GM21447 (cell line): Measurements from ENCODE around the gene TBC1D16.

Source experiments
- ATAC-seq: cut with Tn5 transposase; IDR thresholded peaks from one replicate; pipeline ENCODE4 v1.9.1; 2021; ENCODE audit not compliant: unreplicated experiment

TBC1D16 gene

DNA sequence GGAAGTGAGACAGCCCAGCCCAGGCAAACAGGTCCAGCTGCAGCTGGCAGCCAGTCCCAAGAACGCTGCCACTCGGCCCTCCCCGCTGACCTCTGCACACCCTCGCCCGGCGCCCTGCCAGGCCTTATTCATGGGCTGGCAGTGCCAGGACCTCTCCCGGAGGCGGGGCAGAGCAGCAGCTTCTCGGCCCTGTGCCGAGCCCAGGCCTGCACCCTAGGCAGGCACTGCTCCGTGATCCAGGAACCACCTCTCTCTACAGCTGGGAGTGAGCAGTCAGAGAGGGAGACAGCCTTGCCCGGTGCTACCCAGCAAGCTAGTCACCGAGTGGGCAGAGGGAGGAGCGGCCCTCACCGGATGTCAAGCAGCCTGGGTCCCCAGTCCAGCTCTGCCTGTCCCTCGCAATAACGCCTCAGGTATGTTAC, 116.5 kb downstream of the TBC1D16 start:
- ATAC-seq, result no peak

- ATAC-seq, result no peak
Observed at GRCh38 chr17:79918581-79919163, 117.0 kb downstream of the TBC1D16 start.

GRCh38 chr17:79917902-79918484, 117.7 kb downstream of the TBC1D16 start:
- ATAC-seq, result no peak

DNA sequence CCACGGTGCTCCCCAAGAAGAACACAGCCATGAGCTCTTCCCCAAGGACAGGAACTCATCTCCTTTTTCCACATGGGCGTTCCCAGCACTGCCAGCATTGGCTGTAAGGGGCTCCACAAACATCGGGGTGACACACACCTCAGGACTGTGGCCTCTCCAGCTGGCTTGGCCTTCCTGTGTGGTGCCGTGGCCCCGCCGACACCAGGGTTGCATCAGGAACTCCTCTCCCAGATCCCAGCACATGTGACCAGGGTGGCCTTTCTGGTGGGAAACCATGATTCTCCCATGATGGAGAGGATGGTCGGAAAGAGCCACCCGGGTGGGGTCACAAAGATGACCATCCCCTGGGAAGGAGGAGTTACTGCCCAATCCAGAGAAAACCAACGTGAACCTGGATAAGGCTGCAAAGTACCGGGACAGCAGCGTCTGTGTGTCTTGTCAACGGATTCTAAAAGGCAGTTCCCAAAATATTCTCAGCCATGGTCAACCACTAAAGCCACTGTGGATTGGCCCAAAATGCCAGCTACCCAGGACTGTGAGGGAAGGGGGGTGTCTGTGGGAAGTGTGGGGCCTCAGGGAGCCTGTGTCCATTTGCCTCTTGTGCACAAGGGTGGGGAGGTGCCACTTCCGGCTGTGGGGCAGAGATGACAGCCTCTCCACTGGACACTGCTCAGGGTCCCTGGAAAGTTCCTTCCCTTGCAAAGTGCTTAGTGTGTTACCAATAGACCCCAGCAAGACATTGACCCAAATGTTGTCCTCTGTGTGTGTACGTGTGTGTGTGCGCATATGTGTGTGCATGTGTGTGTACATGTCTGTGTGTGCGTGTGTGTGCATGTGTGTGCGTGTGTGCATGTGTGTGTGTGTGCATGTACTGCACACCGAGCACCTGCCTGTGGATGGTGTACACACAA, 118.4 kb downstream of the TBC1D16 start:
- no peak for ATAC-seq

DNA sequence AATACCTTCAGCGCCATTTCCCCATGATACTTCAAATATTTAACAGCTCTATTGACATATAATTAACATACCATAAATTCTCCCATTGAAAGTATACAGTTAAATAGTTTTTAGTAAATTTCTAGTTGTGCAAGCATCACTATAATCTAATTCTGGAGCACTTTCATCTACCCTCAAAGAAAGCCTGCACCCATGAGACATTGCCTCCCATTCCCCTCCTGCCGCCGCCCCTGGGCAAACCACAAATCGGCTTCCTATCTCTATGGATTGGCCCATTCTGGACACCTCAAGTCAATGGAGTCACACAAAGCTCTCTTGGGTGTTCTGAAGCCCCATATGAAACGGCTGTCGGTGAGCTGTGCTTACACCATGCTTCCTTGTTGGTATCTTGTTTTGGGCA, 119.2 kb downstream of the TBC1D16 start:
- no peak for ATAC-seq

DNA sequence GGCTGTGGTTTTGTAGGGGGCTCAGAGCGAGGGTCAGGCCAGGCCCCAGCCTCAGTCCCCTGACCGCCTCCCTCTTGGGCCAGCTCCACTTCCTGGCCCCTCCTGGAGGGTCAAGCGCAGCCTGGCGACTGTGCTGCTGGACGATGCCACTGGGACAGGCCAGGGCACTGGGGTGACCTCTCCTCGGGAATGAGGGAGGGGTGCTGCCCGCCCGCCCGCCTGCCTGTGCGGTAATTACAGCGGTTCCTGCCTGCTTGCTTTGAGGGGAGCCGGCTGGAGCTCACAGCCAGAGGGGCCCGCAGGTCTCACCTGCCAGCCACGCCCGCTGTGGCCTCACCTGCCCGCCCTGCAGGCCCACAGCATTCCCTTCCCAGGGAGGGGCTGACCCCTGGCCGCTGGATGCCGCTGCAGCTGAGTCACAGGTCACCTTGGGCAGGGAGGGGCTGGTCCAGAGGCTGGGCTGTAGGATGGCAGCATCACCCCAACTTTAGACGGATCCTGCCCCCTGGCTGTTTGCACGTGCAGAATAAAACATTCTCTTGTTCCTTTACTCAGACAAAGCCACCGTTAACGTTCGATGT, 119.7 kb downstream of the TBC1D16 start:
- no peak for ATAC-seq

DNA sequence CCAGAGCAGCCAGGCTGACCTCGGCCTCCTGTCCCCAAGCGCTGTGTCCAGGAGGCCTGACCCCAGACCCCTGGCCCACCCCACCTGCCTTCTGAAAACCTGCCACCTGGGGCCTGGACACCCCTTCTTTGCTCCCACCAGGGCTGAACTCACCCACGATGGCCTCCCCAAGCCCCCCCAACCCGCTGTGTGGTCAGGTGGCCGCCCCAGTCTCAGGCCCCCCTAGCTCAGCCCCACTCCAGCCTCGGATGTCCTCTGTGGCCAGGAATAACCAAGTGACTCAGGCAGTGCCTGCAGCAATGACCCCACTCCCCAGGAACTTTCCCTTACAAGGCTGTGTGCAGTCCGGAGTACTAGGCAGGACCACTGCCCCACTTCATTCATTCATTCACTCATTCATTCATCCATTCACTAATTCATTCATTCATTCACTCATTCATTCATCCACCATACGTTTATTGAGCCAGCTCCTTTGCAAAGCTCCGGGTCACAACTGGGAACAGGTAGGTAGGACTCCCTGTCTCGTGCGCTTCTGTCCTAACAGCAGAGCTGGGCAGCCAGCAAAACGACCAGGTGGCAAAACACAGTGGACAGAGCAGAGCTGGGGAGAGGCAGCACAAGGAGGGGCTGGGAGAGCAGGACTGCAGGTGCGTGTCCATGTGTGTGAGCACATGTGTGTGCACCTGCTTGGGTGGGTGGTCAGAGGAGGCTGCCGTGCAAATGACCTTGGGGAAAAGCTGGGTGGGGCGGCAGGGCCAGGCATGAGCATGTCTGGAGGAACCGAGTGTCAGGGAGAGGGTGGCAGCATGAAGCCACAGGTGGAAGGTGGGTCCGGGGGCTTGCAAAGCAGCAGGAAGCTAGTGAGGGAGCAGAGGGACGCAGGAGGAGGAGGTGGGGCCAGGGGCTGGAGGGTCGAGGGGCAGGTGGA, 120.6 kb downstream of the TBC1D16 start:
- no peak for ATAC-seq

GRCh38 chr17:79913896-79914812, 121.5 kb downstream of the TBC1D16 start:
- ATAC-seq, result no peak

GRCh38 chr17:79913451-79913850, 122.2 kb downstream of the TBC1D16 start:
- no peak for ATAC-seq

DNA sequence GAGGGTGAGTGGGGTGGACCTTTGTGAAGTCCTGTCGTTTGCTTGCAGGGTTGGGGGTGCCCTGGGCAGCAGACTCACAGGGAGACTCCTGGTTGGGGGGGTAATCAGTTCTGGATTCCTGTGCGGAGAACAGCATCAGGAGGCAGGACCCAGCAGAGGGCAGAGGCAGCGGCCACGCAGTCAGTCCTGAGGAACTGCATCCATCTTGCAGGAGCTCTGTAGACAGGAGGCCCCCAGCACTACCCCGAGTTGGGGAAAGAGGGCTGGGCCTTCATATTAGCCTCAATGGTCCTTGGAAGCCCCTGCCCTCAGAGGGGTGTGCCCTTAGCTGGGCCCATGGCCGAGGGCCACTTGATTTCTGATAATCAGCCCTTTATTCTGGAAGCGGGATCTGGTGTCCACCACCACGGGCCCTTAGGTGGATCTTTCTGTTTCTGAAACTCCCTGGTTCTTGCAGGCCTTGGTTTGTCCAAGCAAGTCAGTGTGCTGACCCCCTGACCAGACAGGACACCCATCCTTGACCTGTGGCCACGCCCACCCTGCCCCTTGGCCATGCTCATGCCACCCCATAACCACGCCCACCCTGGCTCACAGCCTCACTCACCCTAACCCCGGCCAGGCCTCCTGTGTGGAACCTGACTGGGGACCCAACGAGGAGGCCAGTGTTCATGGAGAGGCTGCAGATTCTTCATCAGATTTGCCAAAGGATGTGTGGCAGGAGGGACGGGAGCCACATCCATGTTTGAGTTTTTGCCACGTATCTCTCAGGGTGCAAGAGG, 122.9 kb downstream of the TBC1D16 start:
- ATAC-seq, result no peak

DNA sequence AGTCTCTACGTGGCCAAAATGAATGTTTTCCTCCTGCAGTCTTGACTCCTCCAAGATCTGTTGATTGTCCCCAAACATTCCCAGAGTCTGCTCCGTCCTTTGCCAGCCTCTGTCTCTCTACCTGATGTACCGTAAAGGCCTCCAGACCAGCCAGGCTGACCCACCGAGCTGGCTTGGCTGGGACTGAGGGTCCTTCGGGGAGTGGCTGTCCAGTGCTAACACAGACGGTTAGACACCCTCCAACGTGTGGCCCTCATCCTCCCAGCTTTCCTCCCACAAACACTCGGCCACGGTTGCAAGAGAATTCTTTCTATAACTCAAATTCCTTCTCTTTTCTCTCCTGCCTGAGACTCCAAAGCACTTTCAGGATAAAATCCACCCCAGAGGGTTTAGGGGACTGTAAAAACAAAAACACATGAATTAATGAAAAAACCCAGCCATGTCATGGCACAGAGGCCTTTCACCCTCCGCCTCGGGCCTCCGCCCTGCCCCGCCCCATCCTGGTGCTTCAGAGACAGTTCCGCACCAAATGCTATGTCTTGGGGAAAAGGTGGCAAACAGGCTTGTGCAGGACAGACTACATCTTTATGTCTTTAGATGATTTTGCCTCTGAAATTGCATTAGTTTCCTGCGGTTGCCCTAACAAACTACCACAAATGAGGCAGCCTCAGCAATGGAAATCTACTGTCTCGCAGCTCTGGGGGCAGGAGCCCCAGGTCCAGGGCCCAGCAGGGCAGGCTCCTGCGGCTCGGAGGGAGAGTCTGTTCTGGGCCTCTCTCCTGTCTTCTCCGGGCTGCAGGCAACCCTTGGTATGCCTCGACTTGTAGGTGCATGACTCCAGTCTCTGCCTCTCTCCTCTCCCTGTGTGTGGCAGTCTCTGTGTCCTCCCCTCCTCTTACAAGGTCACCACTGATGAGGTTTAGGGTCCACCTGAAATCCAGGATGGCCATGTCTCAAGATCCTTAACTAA, 124.0 kb downstream of the TBC1D16 start:
- no peak for ATAC-seq

DNA sequence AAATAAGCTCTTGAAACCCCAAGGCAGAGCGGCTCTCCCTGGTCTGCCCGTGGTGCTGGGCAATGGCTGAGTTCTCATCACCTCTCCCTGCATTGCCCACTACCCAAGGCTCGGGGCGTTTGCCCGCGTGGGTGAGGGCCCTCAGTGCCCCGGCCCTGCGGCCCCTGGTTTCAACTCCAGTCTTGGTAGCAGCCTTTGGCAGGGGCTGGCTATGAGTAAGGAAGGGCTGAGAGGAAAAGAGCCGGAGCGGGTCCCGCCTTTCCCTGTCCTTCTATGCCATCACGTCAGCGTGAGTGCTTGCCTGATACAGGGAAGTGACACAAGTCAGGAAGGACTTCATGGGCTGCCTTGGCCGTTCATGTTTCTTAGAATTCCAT, 124.7 kb downstream of the TBC1D16 start:
- ATAC-seq, result no peak

- ATAC-seq, result no peak
Observed at GRCh38 chr17:79909121-79909520, 126.6 kb downstream of the TBC1D16 start.

- ATAC-seq, result no peak
Observed at GRCh38 chr17:79907850-79908249, 127.8 kb downstream of the TBC1D16 start.

- ATAC-seq, result no peak
Observed at GRCh38 chr17:79907217-79907715, 128.4 kb downstream of the TBC1D16 start.

- no peak for ATAC-seq
Observed at GRCh38 chr17:79905832-79906231, 129.8 kb downstream of the TBC1D16 start.

- no peak for ATAC-seq
Observed at GRCh38 chr17:79904865-79905264, 130.8 kb downstream of the TBC1D16 start.
